GM12865 (cell line): Measurements from ENCODE around the gene IFITM2.

Source experiments
- DNase-seq: peaks from one replicate; pipeline ENCODE4 v3.0.0; 2010; ENCODE audit warnings: low read depth
- H3K4me3 ChIP-seq: 2 replicates; pipeline ENCODE4 v1.5.1; 2011; ENCODE audit warnings: mild to moderate bottlenecking, low read depth, low read length, control low read depth
- TF ChIP-seq, protein P1 (sequence below): IDR thresholded peaks from 2 replicates; pipeline ENCODE4 v1.5.1; 2011; ENCODE audit warnings: low read length, control low read depth, low read depth, inconsistent platforms; ENCODE audit not compliant: insufficient read depth; ENCODE audit errors: missing control alignments

Gene IFITM2

DNA sequence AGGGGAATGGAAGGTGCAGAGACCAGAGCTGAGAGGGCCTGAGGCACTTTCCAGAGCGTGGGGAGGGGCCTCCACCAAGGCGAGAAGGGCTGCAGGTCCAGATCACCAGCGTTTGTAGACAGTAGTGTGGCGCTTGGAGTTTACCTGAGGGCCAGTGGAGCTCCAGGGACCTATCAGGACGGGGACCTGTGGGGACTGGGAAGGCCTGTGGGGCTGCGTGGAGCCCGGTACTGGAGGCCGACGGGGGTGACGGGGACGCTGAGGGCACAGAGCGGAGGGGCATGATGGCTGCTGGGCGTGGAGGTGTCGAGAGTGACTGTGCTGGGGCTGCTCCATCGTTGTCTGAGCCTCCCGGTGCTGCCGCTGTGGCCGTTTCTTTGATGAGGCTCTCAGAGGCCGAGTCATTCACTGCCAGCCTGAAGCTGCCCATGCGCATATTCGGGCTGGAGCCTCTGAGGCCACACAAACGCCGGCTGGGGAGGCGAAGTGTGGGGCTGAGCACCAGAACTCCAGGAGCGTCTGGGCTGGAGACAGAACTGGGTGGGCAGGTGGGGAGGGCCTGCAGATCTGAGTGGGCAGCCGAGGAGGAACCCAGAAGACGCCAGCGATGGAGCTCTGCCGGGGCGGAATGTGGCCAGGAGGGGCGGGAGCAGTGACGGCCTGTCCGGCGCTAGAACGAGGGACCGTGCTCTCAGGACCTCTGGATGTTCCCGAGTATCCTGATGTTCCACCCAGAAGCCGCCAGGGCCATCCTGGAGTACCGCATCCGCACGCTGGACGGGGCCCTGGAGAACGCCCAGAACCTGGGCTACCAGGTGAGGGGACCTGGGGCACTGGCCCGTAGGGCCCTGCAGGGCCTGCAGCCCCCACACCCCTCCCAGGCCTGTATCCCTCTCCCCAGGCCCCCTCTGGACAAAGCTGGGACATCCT, 16.1 kb upstream of the IFITM2 start:
- no peak for DNase-seq
- H3K4me3 ChIP-seq = no peak overlapping the region
- TF ChIP-seq, protein P1, sequence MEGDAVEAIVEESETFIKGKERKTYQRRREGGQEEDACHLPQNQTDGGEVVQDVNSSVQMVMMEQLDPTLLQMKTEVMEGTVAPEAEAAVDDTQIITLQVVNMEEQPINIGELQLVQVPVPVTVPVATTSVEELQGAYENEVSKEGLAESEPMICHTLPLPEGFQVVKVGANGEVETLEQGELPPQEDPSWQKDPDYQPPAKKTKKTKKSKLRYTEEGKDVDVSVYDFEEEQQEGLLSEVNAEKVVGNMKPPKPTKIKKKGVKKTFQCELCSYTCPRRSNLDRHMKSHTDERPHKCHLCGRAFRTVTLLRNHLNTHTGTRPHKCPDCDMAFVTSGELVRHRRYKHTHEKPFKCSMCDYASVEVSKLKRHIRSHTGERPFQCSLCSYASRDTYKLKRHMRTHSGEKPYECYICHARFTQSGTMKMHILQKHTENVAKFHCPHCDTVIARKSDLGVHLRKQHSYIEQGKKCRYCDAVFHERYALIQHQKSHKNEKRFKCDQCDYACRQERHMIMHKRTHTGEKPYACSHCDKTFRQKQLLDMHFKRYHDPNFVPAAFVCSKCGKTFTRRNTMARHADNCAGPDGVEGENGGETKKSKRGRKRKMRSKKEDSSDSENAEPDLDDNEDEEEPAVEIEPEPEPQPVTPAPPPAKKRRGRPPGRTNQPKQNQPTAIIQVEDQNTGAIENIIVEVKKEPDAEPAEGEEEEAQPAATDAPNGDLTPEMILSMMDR = no peak

DNA sequence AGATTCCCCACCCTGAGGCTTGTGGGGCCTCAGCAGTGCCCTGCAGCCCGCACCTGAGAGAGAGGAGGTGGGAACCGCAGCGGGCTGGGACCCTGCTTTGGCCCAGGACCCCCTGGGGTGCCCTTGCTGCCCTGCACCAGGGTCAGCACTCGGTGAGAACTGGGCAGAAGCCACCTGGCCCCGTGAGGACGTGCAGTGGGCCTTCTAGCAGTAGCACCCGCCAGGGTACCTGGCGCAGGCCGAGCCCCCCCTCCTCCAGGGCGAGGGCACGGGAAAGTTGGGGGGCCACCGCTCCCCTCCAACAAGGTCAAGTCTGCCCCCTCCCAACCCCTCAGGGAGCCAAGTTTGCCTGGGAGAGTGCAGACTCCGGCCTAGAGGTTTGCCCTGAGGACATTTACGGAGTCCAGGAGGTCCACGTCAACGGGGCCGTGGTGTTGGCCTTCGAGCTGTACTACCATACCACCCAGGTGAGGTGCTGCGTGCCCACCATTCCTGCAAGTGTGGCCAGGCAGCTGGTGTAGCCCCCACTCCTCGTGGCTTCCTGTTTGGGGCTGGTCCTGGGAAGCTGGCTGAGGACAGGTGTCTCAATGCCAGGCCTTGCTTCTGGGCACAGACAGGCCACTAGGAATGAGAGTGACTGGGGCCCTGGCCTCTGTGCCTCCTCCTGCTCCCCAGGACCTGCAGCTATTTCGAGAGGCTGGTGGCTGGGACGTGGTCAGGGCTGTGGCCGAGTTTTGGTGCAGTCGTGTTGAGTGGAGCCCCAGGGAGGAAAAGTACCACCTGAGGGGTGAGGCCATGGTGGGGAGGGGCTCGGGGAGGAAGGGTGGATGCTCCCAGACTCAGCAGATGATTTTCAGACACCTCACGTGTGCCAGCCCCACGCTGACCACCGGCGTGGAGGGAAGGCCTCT, 15.2 kb upstream of the IFITM2 start:
- DNase-seq = no peak
- H3K4me3 ChIP-seq = no peak overlapping the region
- TF ChIP-seq, protein P1 = no peak

DNA sequence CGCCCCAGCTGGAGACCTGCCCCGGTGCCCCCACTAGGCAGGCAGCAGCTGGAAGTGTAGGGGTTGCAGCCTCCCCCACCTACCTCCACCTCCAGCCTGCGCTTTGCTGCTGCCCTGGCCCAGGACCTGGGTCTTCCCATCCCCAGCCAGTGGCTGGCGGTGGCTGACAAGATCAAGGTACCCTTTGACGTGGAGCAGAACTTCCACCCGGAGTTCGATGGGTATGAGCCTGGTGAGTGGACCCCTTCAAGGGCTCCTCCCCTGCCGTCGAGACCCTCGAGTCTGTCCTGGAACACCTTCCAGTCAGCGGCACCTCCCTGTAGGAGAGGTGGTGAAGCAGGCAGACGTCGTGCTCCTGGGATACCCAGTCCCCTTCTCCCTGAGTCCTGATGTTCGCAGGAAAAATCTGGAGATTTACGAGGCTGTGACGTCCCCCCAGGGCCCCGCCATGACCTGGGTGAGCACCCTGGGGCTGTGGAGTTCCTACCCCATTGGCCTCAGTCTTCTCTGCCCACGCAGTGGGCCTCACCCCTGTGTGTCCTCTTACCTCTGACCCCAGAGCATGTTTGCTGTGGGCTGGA, 14.3 kb upstream of the IFITM2 start:
- no peak overlapping the region for H3K4me3 ChIP-seq
- TF ChIP-seq, protein P1 = no peak
- no peak for DNase-seq

DNA sequence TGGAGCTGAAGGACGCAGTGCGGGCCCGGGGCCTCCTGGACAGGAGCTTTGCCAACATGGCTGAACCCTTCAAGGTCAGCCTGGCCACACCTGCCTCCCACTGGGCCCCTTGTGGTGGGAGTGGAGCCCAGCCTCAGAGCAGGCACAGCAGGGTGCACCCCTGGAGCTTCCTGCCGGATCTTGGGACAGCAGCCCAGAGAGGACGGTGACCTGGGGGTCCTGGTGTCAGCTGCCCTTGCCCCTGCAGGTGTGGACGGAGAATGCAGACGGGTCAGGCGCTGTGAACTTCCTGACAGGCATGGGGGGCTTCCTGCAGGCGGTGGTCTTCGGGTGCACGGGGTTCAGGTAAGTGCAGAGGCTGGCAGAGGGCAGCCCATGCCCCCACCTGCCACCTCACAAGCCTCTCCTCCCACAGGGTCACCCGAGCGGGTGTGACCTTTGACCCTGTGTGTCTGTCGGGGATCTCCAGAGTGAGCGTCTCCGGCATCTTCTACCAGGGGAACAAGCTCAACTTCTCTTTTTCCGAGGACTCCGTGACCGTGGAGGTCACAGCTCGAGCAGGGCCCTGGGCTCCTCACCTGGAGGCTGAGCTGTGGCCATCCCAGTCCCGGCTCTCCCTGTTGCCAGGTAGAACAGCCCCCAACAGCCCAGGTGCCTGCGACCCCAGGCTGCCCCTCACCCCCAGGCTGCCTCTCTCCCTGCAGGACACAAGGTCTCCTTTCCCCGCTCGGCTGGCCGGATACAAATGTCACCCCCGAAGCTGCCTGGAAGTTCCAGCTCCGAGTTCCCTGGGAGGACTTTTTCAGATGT, 13.6 kb upstream of the IFITM2 start:
- H3K4me3 ChIP-seq = no peak overlapping the region
- DNase-seq = no peak
- TF ChIP-seq, protein P1 = no peak

DNA sequence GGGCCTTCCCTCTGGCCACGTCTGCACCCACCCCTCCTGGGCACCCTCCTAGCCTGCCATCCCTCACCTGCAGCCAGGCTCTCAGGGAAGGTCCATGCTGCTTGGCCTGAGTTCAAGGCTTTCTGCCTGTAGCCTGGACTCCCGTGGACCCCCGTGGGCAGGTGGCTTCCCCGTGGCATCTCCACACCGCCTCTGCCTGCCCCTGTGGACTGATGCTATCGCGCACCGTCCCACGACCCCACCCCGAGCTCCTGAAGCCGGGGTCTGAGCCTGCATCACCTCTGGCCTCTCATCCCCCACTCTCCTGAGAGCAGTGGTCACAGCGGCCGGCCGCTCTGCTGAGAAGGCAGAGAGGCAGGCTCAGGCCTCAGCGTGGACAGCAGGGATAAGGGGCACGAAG, 12.8 kb upstream of the IFITM2 start:
- TF ChIP-seq, protein P1 = no peak
- DNase-seq = no peak
- no peak overlapping the region for H3K4me3 ChIP-seq
